ENCODE results near the gene SRRT.

Gene SRRT

DNA sequence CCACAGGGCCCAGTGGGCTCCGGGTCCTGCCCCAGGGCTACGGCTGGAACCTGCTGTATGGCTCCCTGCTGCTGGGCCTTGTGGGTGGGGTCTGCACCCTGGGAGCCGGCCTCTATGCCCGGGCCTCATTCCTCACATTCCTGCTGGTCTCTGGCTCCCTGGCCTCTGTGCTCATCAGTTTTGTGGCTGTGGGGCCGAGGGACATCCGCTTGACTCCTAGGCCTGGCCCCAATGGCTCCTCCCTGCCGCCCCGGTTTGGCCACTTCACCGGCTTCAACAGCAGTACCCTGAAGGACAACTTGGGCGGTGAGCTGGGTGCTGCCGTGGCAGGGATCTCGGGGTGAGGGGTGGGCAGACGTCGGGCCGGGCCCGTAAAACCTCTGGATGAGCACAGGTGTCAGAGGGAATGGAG lies 18.0 kb upstream of the SRRT start:
- no peak for TF ChIP-seq CTCF (conservative IDR thresholded peaks at IDR 0.05; ENCODE audit: low read depth, low read length)
- H3K4me3 ChIP-seq (ENCODE audit: low read depth, low read length): no peak overlapping the region
- no peak for DNase-seq (ENCODE audit: low read depth)

- no peak for TF ChIP-seq CTCF (conservative IDR thresholded peaks at IDR 0.05; ENCODE audit: low read depth, low read length)
- H3K4me3 ChIP-seq (ENCODE audit: low read depth, low read length): no peak overlapping the region
- no peak for DNase-seq (ENCODE audit: low read depth)
These were observed 15.0 kb upstream of the SRRT start for GRCh38 chr7:100859856-100860255.

- DNase-seq (ENCODE audit: low read depth): no peak
- TF ChIP-seq CTCF (conservative IDR thresholded peaks at IDR 0.05; ENCODE audit: low read depth, low read length): no peak
- H3K4me3 ChIP-seq (ENCODE audit: low read depth, low read length): no peak overlapping the region
These were observed 13.9 kb upstream of the SRRT start for GRCh38 chr7:100860702-100861615.

DNA sequence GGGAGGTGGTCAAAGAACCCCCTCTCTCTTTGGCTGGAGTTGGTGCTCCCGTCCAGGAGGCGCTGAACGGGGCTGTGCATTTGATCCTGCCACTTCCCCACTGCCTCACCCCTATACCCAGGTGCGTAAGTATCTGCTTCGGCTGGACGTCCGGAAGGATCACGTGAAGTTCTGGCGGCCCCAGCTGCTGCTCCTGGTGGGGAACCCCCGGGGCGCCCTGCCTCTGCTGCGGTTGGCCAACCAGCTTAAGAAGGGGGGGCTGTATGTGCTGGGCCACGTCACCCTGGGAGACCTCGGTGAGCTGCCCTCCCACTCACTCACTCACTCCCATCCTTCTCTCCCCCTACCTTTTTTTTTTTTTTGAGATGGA lies 13.3 kb upstream of the SRRT start:
- no peak for TF ChIP-seq CTCF (conservative IDR thresholded peaks at IDR 0.05; ENCODE audit: low read depth, low read length)
- DNase-seq (ENCODE audit: low read depth): no peak
- H3K4me3 ChIP-seq (ENCODE audit: low read depth, low read length): no peak overlapping the region

- peak; percentile 23 for DNase-seq (ENCODE audit: low read depth)
- no peak overlapping the region for H3K4me3 ChIP-seq (ENCODE audit: low read depth, low read length)
- TF ChIP-seq CTCF (conservative IDR thresholded peaks at IDR 0.05; ENCODE audit: low read depth, low read length): no peak
These were observed 11.4 kb upstream of the SRRT start for GRCh38 chr7:100863406-100863950.

- no peak for TF ChIP-seq CTCF (conservative IDR thresholded peaks at IDR 0.05; ENCODE audit: low read depth, low read length)
- no peak for DNase-seq (ENCODE audit: low read depth)
- no peak overlapping the region for H3K4me3 ChIP-seq (ENCODE audit: low read depth, low read length)
These were observed 10.5 kb upstream of the SRRT start for GRCh38 chr7:100864263-100864845.
